Measurements from ENCODE around the gene FPR2. TPM values are rescaled to one million over a fixed set of nuclear protein-coding genes. Genes with fewer than 3 reads are reported as not detected.

FPR2 gene
- total and polyA plus RNA-seq, 2 of the 13 experiments (the other 11 are each of a cell fraction or from before 2014, with no cell fraction given), result not detected

- ChIA-PET POLR2A (no interaction called here), CTCF (ENCODE audit: low intra/inter-chr PET ratio, low total read pairs) (no interaction called here)
- no peaks in the 10 kb centered on the region for H3K27me3 ChIP-seq (ENCODE audit: control insufficient read depth in 1 of 2, insufficient read depth in 2 of 2, low read length in 2 of 2)
- H3K4me3 ChIP-seq (replicated peaks in 1 of 3; ENCODE audit: insufficient read depth in 1 of 3, low read depth in 2 of 3, low read length in 3 of 3), result no peak overlapping the region
- H4K20me1 ChIP-seq (ENCODE audit: insufficient read depth, low read length), result no peaks in the 10 kb centered on the region
- intact Hi-C loops (cut with micrococcal nuclease; ENCODE audit: unreplicated experiment) (no loop called here), in situ Hi-C loops (cut with HindIII; ENCODE audit: extremely low pct_ligation_motif_present, low pct_unique_long_range_greater_than_20kb) (no loop called here)
- H3K36me3 ChIP-seq (replicated peaks in 1 of 2; ENCODE audit: control insufficient read depth in 1 of 2, insufficient read depth in 2 of 2, low read length in 2 of 2), result no peaks in the 10 kb centered on the region
- no peak overlapping the region for H2AFZ ChIP-seq (ENCODE audit: low read length)
- no peak overlapping the region for H3K4me2 ChIP-seq (ENCODE audit: low read depth, low read length)
- BruUV-seq (replicated peaks), result no TSS peak
- WGBS (ENCODE audit: low lambda C conversion rate), result 16% methylated on average over 3 of the region's 3 CpGs
- H3K9me3 ChIP-seq (ENCODE audit: low read length), result peaks cover 63% of the 10 kb centered on the region
- DNase-seq (ENCODE audit: low spot score) (no peak), FAIRE-seq (no peak), ATAC-seq (no peak)
- no peak overlapping the region for H3K9ac ChIP-seq (ENCODE audit: insufficient read depth, low read depth, low read length)
- H3K4me1 ChIP-seq (ENCODE audit: insufficient read depth, low read length), result no peaks in the 10 kb centered on the region
- H3K79me2 ChIP-seq (ENCODE audit: insufficient read depth, low read length), result no peaks in the 10 kb centered on the region
- TF ChIP-seq ZNF572 (CRISPR knock-in tag; IDR thresholded peaks at IDR 0.05), result no peak
- TF ChIP-seq ETV5 (CRISPR knock-in tag; IDR thresholded peaks at IDR 0.05; ENCODE audit: borderline replicate concordance), result no peak
- TF ChIP-seq ZBTB21 (CRISPR knock-in tag; IDR thresholded peaks at IDR 0.05), result no peak
- TF ChIP-seq HDAC1 (CRISPR knock-in tag; IDR thresholded peaks at IDR 0.05), result no peak
- TF ChIP-seq KAT2B (IDR thresholded peaks at IDR 0.05; ENCODE audit: borderline replicate concordance, low read depth, low read length), result no peak
- no peak overlapping the region for H3K27ac ChIP-seq (ENCODE audit: extremely low read length, insufficient read depth, low read length)
These were observed 59.0 kb downstream of the FPR2 start for GRCh38 chr19:51820011-51820410.

Other genes starting within 250 kb of the FPR2 start
- gene SIGLEC6, start 229.5 kb upstream of the FPR2 start, total RNA-seq (2016; rRNA removed; fragmentation: Illumina TruSeq; extraction: Trizol), result not detected in 2 replicates
- gene SIGLEC6, start 229.5 kb upstream of the FPR2 start, polyA plus RNA-seq (2011; rRNA removed), result not detected in 2 replicates
- 1.5 and 2.3 TPM in 2 replicates for gene ZNF175, start 189.9 kb upstream of the FPR2 start, total RNA-seq (2016; rRNA removed; fragmentation: Illumina TruSeq; extraction: Trizol)
- 1.1 and 1.2 TPM in 2 replicates for gene ZNF175, start 189.9 kb upstream of the FPR2 start, polyA plus RNA-seq (2011; rRNA removed)
- not detected in 2 replicates for gene SIGLEC5, start 130.8 kb upstream of the FPR2 start, total RNA-seq (2016; rRNA removed; fragmentation: Illumina TruSeq; extraction: Trizol)
- not detected in 2 replicates for gene SIGLEC5, start 130.8 kb upstream of the FPR2 start, polyA plus RNA-seq (2011; rRNA removed)
- gene SIGLEC14, start 114.4 kb upstream of the FPR2 start, total RNA-seq (2016; rRNA removed; fragmentation: Illumina TruSeq; extraction: Trizol), result 0.09 TPM in 1 of 2 replicates, not detected in the other
- gene SIGLEC14, start 114.4 kb upstream of the FPR2 start, polyA plus RNA-seq (2011; rRNA removed), result 0.04 and 0.05 TPM in 2 replicates
- 0.53 and 2.2 TPM in 2 replicates for gene SPACA6, start 67.8 kb upstream of the FPR2 start, total RNA-seq (2016; rRNA removed; fragmentation: Illumina TruSeq; extraction: Trizol)
- 1.4 and 2.3 TPM in 2 replicates for gene SPACA6, start 67.8 kb upstream of the FPR2 start, polyA plus RNA-seq (2011; rRNA removed)
- gene HAS1, start 37.2 kb upstream of the FPR2 start, total RNA-seq (2016; rRNA removed; fragmentation: Illumina TruSeq; extraction: Trizol), result not detected in 2 replicates
- 0.12 TPM in 1 of 2 replicates, not detected in the other for gene HAS1, start 37.2 kb upstream of the FPR2 start, polyA plus RNA-seq (2011; rRNA removed)
- gene FPR1, start 9.3 kb upstream of the FPR2 start, total RNA-seq (2016; rRNA removed; fragmentation: Illumina TruSeq; extraction: Trizol), result not detected in 2 replicates
- gene FPR1, start 9.3 kb upstream of the FPR2 start, polyA plus RNA-seq (2011; rRNA removed), result 0.07 TPM in 1 of 2 replicates, not detected in the other
- gene FPR3, start 34.0 kb downstream of the FPR2 start, total RNA-seq (2016; rRNA removed; fragmentation: Illumina TruSeq; extraction: Trizol), result not detected in 2 replicates
- gene FPR3, start 34.0 kb downstream of the FPR2 start, polyA plus RNA-seq (2011; rRNA removed), result 0.12 TPM in 1 of 2 replicates, not detected in the other
- gene ZNF577, start 126.8 kb downstream of the FPR2 start, total RNA-seq (2016; rRNA removed; fragmentation: Illumina TruSeq; extraction: Trizol), result 3.2 and 5.7 TPM in 2 replicates
- gene ZNF577, start 126.8 kb downstream of the FPR2 start, polyA plus RNA-seq (2011; rRNA removed), result 7.1 and 7.6 TPM in 2 replicates
- gene ZNF649, start 143.8 kb downstream of the FPR2 start, total RNA-seq (2016; rRNA removed; fragmentation: Illumina TruSeq; extraction: Trizol), result 13.4 and 13.9 TPM in 2 replicates
- 2.6 and 3.0 TPM in 2 replicates for gene ZNF649, start 143.8 kb downstream of the FPR2 start, polyA plus RNA-seq (2011; rRNA removed)
- 8.3 and 9.6 TPM in 2 replicates for gene ZNF613, start 166.3 kb downstream of the FPR2 start, total RNA-seq (2016; rRNA removed; fragmentation: Illumina TruSeq; extraction: Trizol)
- gene ZNF613, start 166.3 kb downstream of the FPR2 start, polyA plus RNA-seq (2011; rRNA removed), result 3.6 and 3.7 TPM in 2 replicates
- 6.9 and 10.0 TPM in 2 replicates for gene ZNF350, start 225.7 kb downstream of the FPR2 start, total RNA-seq (2016; rRNA removed; fragmentation: Illumina TruSeq; extraction: Trizol)
- 3.0 and 3.7 TPM in 2 replicates for gene ZNF350, start 225.7 kb downstream of the FPR2 start, polyA plus RNA-seq (2011; rRNA removed)
- 7.8 and 13.9 TPM in 2 replicates for gene ZNF615, start 247.0 kb downstream of the FPR2 start, total RNA-seq (2016; rRNA removed; fragmentation: Illumina TruSeq; extraction: Trizol)
- gene ZNF615, start 247.0 kb downstream of the FPR2 start, polyA plus RNA-seq (2011; rRNA removed), result 5.1 and 5.2 TPM in 2 replicates

Data from HepG2 (cell line).